ENCODE data around the gene TFCP2L1. TPM values are rescaled to one million over a fixed set of nuclear protein-coding genes. Genes with fewer than 3 reads are reported as not detected.

Gene TFCP2L1
- total and polyA plus RNA-seq, 2 of the 4 experiments (the other 2 are of a cell fraction) = not detected

GRCh38 chr2:121177896-121178295, 107.1 kb downstream of the TFCP2L1 start:
- BruUV-seq (replicated peaks) = no TSS peak
- H3K4me3 ChIP-seq (ENCODE audit: insufficient read depth, low read depth, low read length) = no peak overlapping the region
- CTCF ChIA-PET = no interaction called here

More at GRCh38 chr2:121177896-121178295, 107.1 kb downstream of the TFCP2L1 start:
- in situ Hi-C loops (cut with MboI; ENCODE audit: low sequenced_read_pairs) (no loop called here), intact Hi-C loops (cut with micrococcal nuclease) (no loop called here), dilution Hi-C loops (cut with HindIII; ENCODE audit: low sequenced_read_pairs, unreplicated experiment) (no loop called here)
- H4K5ac ChIP-seq (ENCODE audit: low read depth, low read length) = no peak overlapping the region
- no peak overlapping the region for H2BK120ac ChIP-seq (ENCODE audit: low read depth, low read length)
- H3K79me1 ChIP-seq (ENCODE audit: low read depth in 1 of 2, low read length in 2 of 2) = no peaks in the 10 kb centered on the region
- H3K27me3 ChIP-seq (ENCODE audit: control insufficient read depth, insufficient read depth, low read length) = peaks cover 29% of the 10 kb centered on the region
- H2BK5ac ChIP-seq (ENCODE audit: low read depth, low read length, poor library complexity, severe bottlenecking) = no peak overlapping the region
- H3K18ac ChIP-seq (ENCODE audit: low read depth, low read length) = no peak overlapping the region
- POLR2A ChIA-PET (ENCODE audit: unreplicated experiment) = no interaction called here
- TF ChIP-seq CTCF (conservative IDR thresholded peaks at IDR 0.05; ENCODE audit: low read depth, low read length) (no peak), RAD21 (IDR thresholded peaks at IDR 0.05; ENCODE audit: low read length) (no peak), USF2 (IDR thresholded peaks at IDR 0.05; ENCODE audit: low read depth, low read length) (no peak), BHLHE40 (IDR thresholded peaks at IDR 0.05; ENCODE audit: low read depth, low read length) (no peak), RCOR1 (IDR thresholded peaks at IDR 0.05; ENCODE audit: insufficient replicate concordance, low read length) (no peak), FOS (IDR thresholded peaks at IDR 0.05; ENCODE audit: low read depth, low read length) (no peak), ELK1 (IDR thresholded peaks at IDR 0.05; ENCODE audit: borderline replicate concordance, low read depth, low read length) (no peak), POLR2A (IDR thresholded peaks at IDR 0.05; ENCODE audit: low read depth, low read length) (no peak), MAFK (IDR thresholded peaks at IDR 0.05; ENCODE audit: low read depth, low read length) (no peak), RFX5 (IDR thresholded peaks at IDR 0.05; ENCODE audit: low read depth, low read length) (no peak), NFE2L2 (IDR thresholded peaks at IDR 0.05; ENCODE audit: low read depth, low read length) (no peak), MXI1 (IDR thresholded peaks at IDR 0.05; ENCODE audit: borderline replicate concordance, low read depth, low read length) (no peak), CHD1 (IDR thresholded peaks at IDR 0.05; ENCODE audit: low read depth, low read length) (no peak), CEBPB (IDR thresholded peaks at IDR 0.05; ENCODE audit: low read depth, low read length) (no peak), SMC3 (IDR thresholded peaks at IDR 0.05; ENCODE audit: low read depth, low read length) (no peak)
- no peak overlapping the region for H3K56ac ChIP-seq (ENCODE audit: extremely low read depth, insufficient read depth, low read length)
- no peak overlapping the region for H3K27ac ChIP-seq (ENCODE audit: insufficient read depth, low read length)
- H2AK9ac ChIP-seq (replicated peaks; ENCODE audit: low read depth, low read length, poor library complexity) = no peak overlapping the region
- no CpG with 5 or more reads among the region's 1 CpG for WGBS, 2 experiments (ENCODE audit: extremely low coverage in 2 of 2, insufficient read length in 1 of 2)
- no peak for ATAC-seq (ENCODE audit: low read depth)
- no peak overlapping the region for H4K91ac ChIP-seq (ENCODE audit: insufficient read depth, low read depth, low read length)
- no peak overlapping the region for H4K8ac ChIP-seq (ENCODE audit: low read depth in 2 of 2, low read length in 2 of 2)
- H3K9me1 ChIP-seq (ENCODE audit: insufficient read depth, low read length) = no peaks in the 10 kb centered on the region
- no peaks in the 10 kb centered on the region for H4K20me1 ChIP-seq (ENCODE audit: insufficient read depth, low read length)
- no peak overlapping the region for H2BK15ac ChIP-seq (ENCODE audit: low read depth, low read length)
- H3K9me3 ChIP-seq (ENCODE audit: control insufficient read depth, insufficient read depth, low read length) = no peaks in the 10 kb centered on the region
- H2AFZ ChIP-seq (replicated peaks; ENCODE audit: low read length, poor library complexity) = no peak overlapping the region
- no peak for DNase-seq
- H3K4me2 ChIP-seq (ENCODE audit: low read depth, low read length) = no peak overlapping the region
- H3K36me3 ChIP-seq (ENCODE audit: control insufficient read depth, insufficient read depth, low read length) = no peaks in the 10 kb centered on the region
- no peak overlapping the region for H3K9ac ChIP-seq (ENCODE audit: low read depth, low read length)
- H2AK5ac ChIP-seq (ENCODE audit: low read depth, low read length) = no peak overlapping the region
- no peak overlapping the region for H3K4ac ChIP-seq (ENCODE audit: low read depth, low read length)
- H3K14ac ChIP-seq (replicated peaks; ENCODE audit: low read depth, low read length) = no peak overlapping the region
- H3K23ac ChIP-seq (ENCODE audit: low read depth, low read length) = no peak overlapping the region
- H3K4me1 ChIP-seq (ENCODE audit: control insufficient read depth, insufficient read depth, low read length) = no peaks in the 10 kb centered on the region
- no peak overlapping the region for H2BK20ac ChIP-seq (ENCODE audit: low read depth, low read length)
